IMR-90 (cell line): Measurements from ENCODE around the gene SPACDR. TPM values are rescaled to one million over a fixed set of nuclear protein-coding genes. Genes with fewer than 3 reads are reported as not detected.

Experiments
- ATAC-seq: fragments of 200-7000 bp; cut with Tn5 transposase; 2 replicates; pipeline ENCODE4 v1.9.1; 2020; ENCODE audit warnings: low read depth, mild to moderate bottlenecking, moderate library complexity
- BruUV-seq: library from RNA; stranded (reverse); fragments of 400-500 nt; replicated peaks from 2 replicates; lab custom pipeline; 2021; lab: Mats Ljungman, UMichigan
- CTCF ChIA-PET: fragments of 300-600 bp; formaldehyde crosslinking; extraction: SDS; loops from one replicate; lab custom pipeline; 2021; ENCODE audit warnings: antibody characterized with exemption; lab: Yijun Ruan, JAX
- POLR2A ChIA-PET: fragments of 300-600 bp; sonication (Branson Sonifier 250); formaldehyde crosslinking; loops from one replicate; lab custom pipeline; 2022; ENCODE audit warnings: antibody characterized with exemption; ENCODE audit not compliant: unreplicated experiment; lab: Charles Lee
- DNase-seq: peaks from one replicate; pipeline ENCODE4 v3.0.0; 2013
- H2AFZ ChIP-seq: replicated peaks from 2 replicates; pipeline ENCODE3; 2013; ENCODE audit warnings: low read length, mild to moderate bottlenecking; ENCODE audit not compliant: poor library complexity
- H2AK5ac ChIP-seq: 2 replicates; pipeline ENCODE4 v1.6.1; 2013; ENCODE audit warnings: low read depth, low read length, inconsistent platforms
- H2AK9ac ChIP-seq: replicated peaks from 2 replicates; pipeline ENCODE3; 2013; ENCODE audit warnings: mild to moderate bottlenecking, low read depth, low read length, moderate library complexity; ENCODE audit not compliant: poor library complexity
- H2BK120ac ChIP-seq: 2 replicates; pipeline ENCODE4 v1.6.1; 2013; ENCODE audit warnings: low read depth, low read length, inconsistent platforms
- H2BK15ac ChIP-seq: 3 replicates; pipeline ENCODE4 v1.6.1; 2013; ENCODE audit warnings: low read depth, low read length, inconsistent platforms
- H2BK20ac ChIP-seq: 2 replicates; pipeline ENCODE4 v1.6.1; 2013; ENCODE audit warnings: low read depth, mild to moderate bottlenecking, inconsistent platforms, low read length, moderate library complexity
- H2BK5ac ChIP-seq: 2 replicates; pipeline ENCODE4 v1.6.1; 2013; ENCODE audit warnings: mild to moderate bottlenecking, low read depth, low read length, inconsistent platforms; ENCODE audit not compliant: poor library complexity, severe bottlenecking
- H3K14ac ChIP-seq: replicated peaks from 2 replicates; pipeline ENCODE4 v1.6.1; 2013; ENCODE audit warnings: low read depth, low read length, inconsistent platforms
- H3K18ac ChIP-seq: 2 replicates; pipeline ENCODE4 v1.6.1; 2013; ENCODE audit warnings: low read depth, low read length, control low read depth
- H3K23ac ChIP-seq: 2 replicates; pipeline ENCODE4 v1.6.1; 2013; ENCODE audit warnings: low read depth, low read length, inconsistent platforms
- H3K27ac ChIP-seq: 2 replicates; pipeline ENCODE4 v1.5.1; 2013; ENCODE audit warnings: mild to moderate bottlenecking, control low read depth, low read length; ENCODE audit not compliant: insufficient read depth
- H3K27me3 ChIP-seq: 2 replicates; pipeline ENCODE4 v1.6.1; 2013; ENCODE audit warnings: low read length; ENCODE audit not compliant: control insufficient read depth, insufficient read depth
- H3K36me3 ChIP-seq: 2 replicates; pipeline ENCODE4 v1.6.1; 2013; ENCODE audit warnings: low read length, mixed read lengths; ENCODE audit not compliant: control insufficient read depth, insufficient read depth
- H3K4ac ChIP-seq: 2 replicates; pipeline ENCODE4 v1.6.1; 2013; ENCODE audit warnings: low read depth, low read length, inconsistent platforms
- H3K4me1 ChIP-seq: 2 replicates; pipeline ENCODE4 v1.6.1; 2013; ENCODE audit warnings: low read length, mixed read lengths; ENCODE audit not compliant: control insufficient read depth, insufficient read depth
- H3K4me2 ChIP-seq: 2 replicates; pipeline ENCODE4 v1.6.1; 2013; ENCODE audit warnings: low read depth, mild to moderate bottlenecking, control low read depth, low read length, moderate library complexity
- H3K4me3 ChIP-seq: 2 replicates; pipeline ENCODE4 v1.5.1; 2013; ENCODE audit warnings: low read depth, mild to moderate bottlenecking, control low read depth, low read length, moderate library complexity; ENCODE audit not compliant: insufficient read depth
- H3K56ac ChIP-seq: 2 replicates; pipeline ENCODE4 v1.6.1; 2013; ENCODE audit warnings: low read length, inconsistent platforms; ENCODE audit not compliant: insufficient read depth; ENCODE audit errors: extremely low read depth
- H3K79me1 ChIP-seq, 2 experiments: 2 replicates each; pipeline ENCODE4 v1.6.1; 2013; ENCODE audit warnings: low read length in 2 of 2, inconsistent platforms in 1 of 2, low read depth in 1 of 2
- H3K9ac ChIP-seq: 2 replicates; pipeline ENCODE4 v1.6.1; 2013; ENCODE audit warnings: low read depth, low read length, control low read depth
- H3K9me1 ChIP-seq: 2 replicates; pipeline ENCODE4 v1.6.1; 2013; ENCODE audit warnings: low read length, inconsistent platforms; ENCODE audit not compliant: insufficient read depth
- H3K9me3 ChIP-seq: 2 replicates; pipeline ENCODE4 v1.6.1; 2013; ENCODE audit warnings: low read length; ENCODE audit not compliant: control insufficient read depth, insufficient read depth
- H4K20me1 ChIP-seq: 2 replicates; pipeline ENCODE4 v1.6.1; 2013; ENCODE audit warnings: low read length, inconsistent platforms; ENCODE audit not compliant: insufficient read depth
- H4K5ac ChIP-seq: 2 replicates; pipeline ENCODE4 v1.6.1; 2013; ENCODE audit warnings: mild to moderate bottlenecking, low read depth, low read length, control low read depth
- H4K8ac ChIP-seq, 2 experiments: 2 replicates each; pipeline ENCODE4 v1.6.1; 2013; ENCODE audit warnings: low read depth in 2 of 2, low read length in 2 of 2, control low read depth in 1 of 2, inconsistent platforms in 1 of 2
- H4K91ac ChIP-seq: 2 replicates; pipeline ENCODE4 v1.6.1; 2013; ENCODE audit warnings: low read depth, low read length, inconsistent platforms; ENCODE audit not compliant: insufficient read depth
- BHLHE40 ChIP-seq: fragments of 150-350 bp; IDR thresholded peaks from 2 replicates; pipeline ENCODE4 v1.6.1; 2016; ENCODE audit warnings: mild to moderate bottlenecking, low read depth, low read length
- CEBPB ChIP-seq: IDR thresholded peaks from 2 replicates; pipeline ENCODE4 v1.6.1; 2012; ENCODE audit warnings: low read depth, low read length, improper control_type of control experiment
- CHD1 ChIP-seq: IDR thresholded peaks from 2 replicates; pipeline ENCODE4 v1.6.1; 2012; ENCODE audit warnings: low read depth, low read length, improper control_type of control experiment
- FOS ChIP-seq: fragments of 150-350 bp; IDR thresholded peaks from 2 replicates; pipeline ENCODE4 v1.6.1; 2016; ENCODE audit warnings: low read depth, low read length
- MAFK ChIP-seq: IDR thresholded peaks from 2 replicates; pipeline ENCODE4 v1.6.1; 2012; ENCODE audit warnings: low read depth, low read length, improper control_type of control experiment
- MAZ ChIP-seq: IDR thresholded peaks from 2 replicates; pipeline ENCODE4 v1.6.1; 2012; ENCODE audit warnings: low read depth, mild to moderate bottlenecking, low read length, improper control_type of control experiment, moderate library complexity, borderline replicate concordance
- MXI1 ChIP-seq: IDR thresholded peaks from 2 replicates; pipeline ENCODE4 v1.6.1; 2012; ENCODE audit warnings: low read depth, mild to moderate bottlenecking, low read length, moderate library complexity, borderline replicate concordance
- NFE2L2 ChIP-seq: fragments of 150-350 bp; IDR thresholded peaks from 2 replicates; pipeline ENCODE4 v1.6.1; 2016; ENCODE audit warnings: low read depth, mild to moderate bottlenecking, low read length
- RAD21 ChIP-seq: IDR thresholded peaks from 2 replicates; pipeline ENCODE4 v1.6.1; 2012; ENCODE audit warnings: low read length, improper control_type of control experiment
- RCOR1 ChIP-seq: IDR thresholded peaks from 2 replicates; pipeline ENCODE4 v1.6.1; 2012; ENCODE audit warnings: mild to moderate bottlenecking, low read length, improper control_type of control experiment; ENCODE audit not compliant: insufficient replicate concordance
- RFX5 ChIP-seq: IDR thresholded peaks from 2 replicates; pipeline ENCODE4 v1.8.0; 2012; ENCODE audit warnings: low read depth, mild to moderate bottlenecking, low read length, moderate library complexity
- WGBS, 2 experiments: methylation state at CpG; one replicate each; pipeline versions ENCODE4 v1.1.5 to v1.1.7; 2013; ENCODE audit warnings: missing lambda C conversion rate in 2 of 2; ENCODE audit not compliant: insufficient read length in 1 of 2; ENCODE audit errors: extremely low coverage in 2 of 2; 5-methylcytosine and 5-hydroxymethylcytosine counted together
- dilution Hi-C: fragments of 300-500 bp; cut with HindIII; formaldehyde crosslinking; loops from one replicate; pipeline ENCODE4 v1.14.3; 2018; ENCODE audit warnings: low sequenced_read_pairs; ENCODE audit not compliant: unreplicated experiment
- in situ Hi-C: fragments of 300-500 bp; cut with MboI; formaldehyde crosslinking; loops from 3 replicates; pipeline ENCODE4 v1.14.3; 2019; ENCODE audit warnings: low sequenced_read_pairs, inconsistent platforms, mixed read lengths
- intact Hi-C: fragments of 100-400 bp; cut with micrococcal nuclease; formaldehyde crosslinking; loops from 2 replicates; pipeline ENCODE4 v1.10.0; 2022
- polyA plus RNA-seq, 3 experiments: library from polyadenylated mRNA; depleted of rRNA; stranded (reverse); fragments of >200 nt; gene quantifications; 2 replicates each; pipeline ENCODE4 v1.2.3, GENCODE V29; 2012; ENCODE audit warnings: low replicate concordance in 1 of 3
- total RNA-seq: library from RNA; depleted of rRNA; stranded (reverse); fragments of >200 nt; gene quantifications from 2 replicates; pipeline ENCODE4 v1.2.3, GENCODE V29; 2012
- TF ChIP-seq, protein P1 (sequence below): fragments of 150-350 bp; IDR thresholded peaks from 2 replicates; pipeline ENCODE4 v1.6.1; 2016; ENCODE audit warnings: low read depth, mild to moderate bottlenecking, low read length, moderate library complexity, borderline replicate concordance
- TF ChIP-seq, protein P2 (sequence below): conservative IDR thresholded peaks from 2 replicates; pipeline ENCODE4 v1.5.1; 2012; ENCODE audit warnings: mild to moderate bottlenecking, low read depth, low read length, improper control_type of control experiment
- TF ChIP-seq, protein P3 (sequence below): fragments of 150-350 bp; IDR thresholded peaks from 2 replicates; pipeline ENCODE4 v1.6.1; 2017; ENCODE audit warnings: mild to moderate bottlenecking, antibody characterized with exemption, low read length, low read depth

The SPACDR gene
- total and polyA plus RNA-seq, 2 of the 4 experiments (the other 2 are of a cell fraction), result 0.54 to 2.1 TPM

DNA sequence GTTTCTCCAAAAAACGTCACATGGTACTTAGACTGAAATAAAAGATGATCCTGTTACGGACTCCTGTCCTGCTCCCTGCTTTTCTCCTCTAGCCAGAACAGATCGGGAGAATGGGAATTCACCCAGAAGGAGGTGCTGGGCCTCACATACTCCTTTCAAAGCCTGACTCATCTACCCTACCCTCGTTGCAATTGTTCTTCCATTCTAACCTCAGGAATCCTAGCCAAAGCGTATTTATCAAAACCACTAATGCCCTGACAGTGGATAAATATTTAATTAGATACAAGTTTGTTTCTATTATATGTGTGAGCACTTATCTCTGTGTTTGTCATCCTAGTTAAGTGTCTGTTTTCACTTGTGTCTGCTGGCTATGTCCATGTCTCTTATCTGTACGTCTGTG lies 57.3 kb downstream of the SPACDR start:
- ChIA-PET CTCF (interaction anchor here (0.5 to 1.3 kb wide), 2 partner anchors 41 to 51 kb away, joined by 4 read pairs; no protein-coding TSS in a partner anchor), POLR2A (no interaction called here)
- DNase-seq (peak; percentile 40), ATAC-seq (peak; percentile 27; the same call in 1 of the 2 replicates)
- TF ChIP-seq, protein P1, sequence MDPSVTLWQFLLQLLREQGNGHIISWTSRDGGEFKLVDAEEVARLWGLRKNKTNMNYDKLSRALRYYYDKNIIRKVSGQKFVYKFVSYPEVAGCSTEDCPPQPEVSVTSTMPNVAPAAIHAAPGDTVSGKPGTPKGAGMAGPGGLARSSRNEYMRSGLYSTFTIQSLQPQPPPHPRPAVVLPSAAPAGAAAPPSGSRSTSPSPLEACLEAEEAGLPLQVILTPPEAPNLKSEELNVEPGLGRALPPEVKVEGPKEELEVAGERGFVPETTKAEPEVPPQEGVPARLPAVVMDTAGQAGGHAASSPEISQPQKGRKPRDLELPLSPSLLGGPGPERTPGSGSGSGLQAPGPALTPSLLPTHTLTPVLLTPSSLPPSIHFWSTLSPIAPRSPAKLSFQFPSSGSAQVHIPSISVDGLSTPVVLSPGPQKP, result no peak
- TF ChIP-seq, protein P2, sequence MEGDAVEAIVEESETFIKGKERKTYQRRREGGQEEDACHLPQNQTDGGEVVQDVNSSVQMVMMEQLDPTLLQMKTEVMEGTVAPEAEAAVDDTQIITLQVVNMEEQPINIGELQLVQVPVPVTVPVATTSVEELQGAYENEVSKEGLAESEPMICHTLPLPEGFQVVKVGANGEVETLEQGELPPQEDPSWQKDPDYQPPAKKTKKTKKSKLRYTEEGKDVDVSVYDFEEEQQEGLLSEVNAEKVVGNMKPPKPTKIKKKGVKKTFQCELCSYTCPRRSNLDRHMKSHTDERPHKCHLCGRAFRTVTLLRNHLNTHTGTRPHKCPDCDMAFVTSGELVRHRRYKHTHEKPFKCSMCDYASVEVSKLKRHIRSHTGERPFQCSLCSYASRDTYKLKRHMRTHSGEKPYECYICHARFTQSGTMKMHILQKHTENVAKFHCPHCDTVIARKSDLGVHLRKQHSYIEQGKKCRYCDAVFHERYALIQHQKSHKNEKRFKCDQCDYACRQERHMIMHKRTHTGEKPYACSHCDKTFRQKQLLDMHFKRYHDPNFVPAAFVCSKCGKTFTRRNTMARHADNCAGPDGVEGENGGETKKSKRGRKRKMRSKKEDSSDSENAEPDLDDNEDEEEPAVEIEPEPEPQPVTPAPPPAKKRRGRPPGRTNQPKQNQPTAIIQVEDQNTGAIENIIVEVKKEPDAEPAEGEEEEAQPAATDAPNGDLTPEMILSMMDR, result no peak
- no peak for TF ChIP-seq MAFK
- TF ChIP-seq MAZ, result no peak
- TF ChIP-seq, protein P3, sequence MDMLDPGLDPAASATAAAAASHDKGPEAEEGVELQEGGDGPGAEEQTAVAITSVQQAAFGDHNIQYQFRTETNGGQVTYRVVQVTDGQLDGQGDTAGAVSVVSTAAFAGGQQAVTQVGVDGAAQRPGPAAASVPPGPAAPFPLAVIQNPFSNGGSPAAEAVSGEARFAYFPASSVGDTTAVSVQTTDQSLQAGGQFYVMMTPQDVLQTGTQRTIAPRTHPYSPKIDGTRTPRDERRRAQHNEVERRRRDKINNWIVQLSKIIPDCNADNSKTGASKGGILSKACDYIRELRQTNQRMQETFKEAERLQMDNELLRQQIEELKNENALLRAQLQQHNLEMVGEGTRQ, result no peak
- TF ChIP-seq RCOR1, result no peak
- no peak for TF ChIP-seq NFE2L2
- TF ChIP-seq FOS, result no peak
- TF ChIP-seq CEBPB, result no peak
- no peak for TF ChIP-seq CHD1
- TF ChIP-seq RFX5, result no peak
- TF ChIP-seq MXI1, result no peak
- TF ChIP-seq RAD21, result no peak
- no peak for TF ChIP-seq BHLHE40
- Histone ChIP-seq H3K23ac (no peak overlapping the region), H2AK5ac (no peak overlapping the region), H3K27me3 (peaks cover 48% of the 10 kb centered on the region), H3K27ac (no peak overlapping the region), H3K79me1 (no peaks in the 10 kb centered on the region), H2BK20ac (no peak overlapping the region), H3K56ac (no peak overlapping the region), H3K9ac (no peak overlapping the region), H2AK9ac (no peak overlapping the region), H2AFZ (no peak overlapping the region), H4K20me1 (no peaks in the 10 kb centered on the region), H3K9me1 (no peaks in the 10 kb centered on the region), H3K14ac (no peak overlapping the region), H3K4me3 (no peak overlapping the region), H2BK15ac (no peak overlapping the region), H3K18ac (no peak overlapping the region), H3K4me1 (no peaks in the 10 kb centered on the region; the same call in 1 of the 2 replicates), H4K8ac (no peak overlapping the region), H2BK5ac (no peak overlapping the region), H4K5ac (no peak overlapping the region), H3K9me3 (no peaks in the 10 kb centered on the region), H3K4ac (no peak overlapping the region), H2BK120ac (no peak overlapping the region), H3K36me3 (no peaks in the 10 kb centered on the region), H3K4me2 (no peak overlapping the region), H4K91ac (no peak overlapping the region)
- intact Hi-C loops (loop anchor here (2.0 kb wide), 1 partner anchor 274 kb away; no protein-coding TSS in a partner anchor), dilution Hi-C loops (no loop called here), in situ Hi-C loops (no loop called here)
- no TSS peak for BruUV-seq
- WGBS, 2 experiments, result 20% methylated on average over 2 of the region's 6 CpGs; no CpG with 5 or more reads in 1 of the 2 experiments
